ENCODE data around the gene IRF2BP2. TPM values are rescaled to one million over a fixed set of nuclear protein-coding genes. Genes with fewer than 3 reads are reported as not detected.

The IRF2BP2 gene
- total and polyA plus RNA-seq, 2 of the 13 experiments (the other 11 are each of a cell fraction or from before 2014, with no cell fraction given), result 140 to 147 TPM

DNA sequence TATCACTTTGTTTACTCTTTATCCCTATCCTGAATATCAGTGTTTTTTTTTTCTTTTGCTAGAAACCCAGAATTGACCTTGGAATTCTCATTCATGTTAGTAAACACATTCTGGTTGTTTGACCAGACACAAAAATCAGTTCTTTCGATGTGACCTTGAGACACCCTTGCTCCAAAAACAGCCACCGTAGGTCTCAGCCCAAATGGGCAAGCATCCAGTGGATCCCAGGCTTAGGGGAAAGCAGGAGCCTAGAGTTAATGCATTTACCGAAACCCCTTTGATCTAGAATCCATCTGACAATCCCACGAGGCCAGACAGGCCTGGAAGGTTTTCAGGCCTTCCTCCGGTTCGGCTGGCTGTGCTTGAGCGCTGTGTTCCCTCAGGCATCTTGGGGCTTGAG lies 47.6 kb downstream of the IRF2BP2 start (continued):
- TF ChIP-seq, protein P1, sequence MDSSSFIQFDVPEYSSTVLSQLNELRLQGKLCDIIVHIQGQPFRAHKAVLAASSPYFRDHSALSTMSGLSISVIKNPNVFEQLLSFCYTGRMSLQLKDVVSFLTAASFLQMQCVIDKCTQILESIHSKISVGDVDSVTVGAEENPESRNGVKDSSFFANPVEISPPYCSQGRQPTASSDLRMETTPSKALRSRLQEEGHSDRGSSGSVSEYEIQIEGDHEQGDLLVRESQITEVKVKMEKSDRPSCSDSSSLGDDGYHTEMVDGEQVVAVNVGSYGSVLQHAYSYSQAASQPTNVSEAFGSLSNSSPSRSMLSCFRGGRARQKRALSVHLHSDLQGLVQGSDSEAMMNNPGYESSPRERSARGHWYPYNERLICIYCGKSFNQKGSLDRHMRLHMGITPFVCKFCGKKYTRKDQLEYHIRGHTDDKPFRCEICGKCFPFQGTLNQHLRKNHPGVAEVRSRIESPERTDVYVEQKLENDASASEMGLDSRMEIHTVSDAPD (CRISPR knock-in tag; IDR thresholded peaks at IDR 0.05), result no peak
- TF ChIP-seq SIX4 (CRISPR knock-in tag; IDR thresholded peaks at IDR 0.05) (no peak), ZSCAN9 (CRISPR knock-in tag; IDR thresholded peaks at IDR 0.05; ENCODE audit: borderline replicate concordance) (no peak), ZNF138 (CRISPR knock-in tag; IDR thresholded peaks at IDR 0.05; ENCODE audit: low read depth) (no peak), GPN1 (CRISPR knock-in tag; IDR thresholded peaks at IDR 0.05; ENCODE audit: borderline replicate concordance) (no peak), AHR (CRISPR knock-in tag; IDR thresholded peaks at IDR 0.05) (no peak), PLRG1 (conservative IDR thresholded peaks at IDR 0.05) (no peak), HDAC1 (CRISPR knock-in tag; IDR thresholded peaks at IDR 0.05) (peak; percentile 44; the same call in 1 of the 2 replicates), ZNF333 (CRISPR knock-in tag; IDR thresholded peaks at IDR 0.05; ENCODE audit: borderline replicate concordance) (no peak), HDAC6 (IDR thresholded peaks at IDR 0.05; ENCODE audit: low read depth, low read length) (no peak), ZFP36 (IDR thresholded peaks at IDR 0.05; ENCODE audit: borderline replicate concordance, low read depth, low read length, partially characterized antibody) (no peak), CREM (IDR thresholded peaks at IDR 0.05) (peak; percentile 48; the same call in 1 of the 2 replicates), CREM (CRISPR knock-in tag; IDR thresholded peaks at IDR 0.05) (no peak), DNMT1 (CRISPR knock-in tag; IDR thresholded peaks at IDR 0.05) (no peak), ZNF580 (CRISPR knock-in tag; IDR thresholded peaks at IDR 0.05; ENCODE audit: borderline replicate concordance, low read depth) (0 out of 2 replicates have a peak, but pooled peaks have one; percentile 34), HOMEZ (CRISPR knock-in tag; IDR thresholded peaks at IDR 0.05; ENCODE audit: low read depth) (0 out of 2 replicates have a peak, but pooled peaks have one; percentile 33), YEATS4 (CRISPR knock-in tag; IDR thresholded peaks at IDR 0.05; ENCODE audit: borderline replicate concordance) (no peak)
- TF ChIP-seq, protein P2, sequence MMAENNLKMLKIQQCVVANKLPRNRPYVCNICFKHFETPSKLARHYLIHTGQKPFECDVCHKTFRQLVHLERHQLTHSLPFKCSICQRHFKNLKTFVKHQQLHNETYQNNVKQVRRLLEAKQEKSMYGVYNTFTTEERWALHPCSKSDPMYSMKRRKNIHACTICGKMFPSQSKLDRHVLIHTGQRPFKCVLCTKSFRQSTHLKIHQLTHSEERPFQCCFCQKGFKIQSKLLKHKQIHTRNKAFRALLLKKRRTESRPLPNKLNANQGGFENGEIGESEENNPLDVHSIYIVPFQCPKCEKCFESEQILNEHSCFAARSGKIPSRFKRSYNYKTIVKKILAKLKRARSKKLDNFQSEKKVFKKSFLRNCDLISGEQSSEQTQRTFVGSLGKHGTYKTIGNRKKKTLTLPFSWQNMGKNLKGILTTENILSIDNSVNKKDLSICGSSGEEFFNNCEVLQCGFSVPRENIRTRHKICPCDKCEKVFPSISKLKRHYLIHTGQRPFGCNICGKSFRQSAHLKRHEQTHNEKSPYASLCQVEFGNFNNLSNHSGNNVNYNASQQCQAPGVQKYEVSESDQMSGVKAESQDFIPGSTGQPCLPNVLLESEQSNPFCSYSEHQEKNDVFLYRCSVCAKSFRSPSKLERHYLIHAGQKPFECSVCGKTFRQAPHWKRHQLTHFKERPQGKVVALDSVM (CRISPR knock-in tag; IDR thresholded peaks at IDR 0.05), result no peak
- TF ChIP-seq, protein P3, sequence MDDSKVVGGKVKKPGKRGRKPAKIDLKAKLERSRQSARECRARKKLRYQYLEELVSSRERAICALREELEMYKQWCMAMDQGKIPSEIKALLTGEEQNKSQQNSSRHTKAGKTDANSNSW (CRISPR knock-in tag; IDR thresholded peaks at IDR 0.05; ENCODE audit: borderline replicate concordance), result no peak
- TF ChIP-seq, protein P4, sequence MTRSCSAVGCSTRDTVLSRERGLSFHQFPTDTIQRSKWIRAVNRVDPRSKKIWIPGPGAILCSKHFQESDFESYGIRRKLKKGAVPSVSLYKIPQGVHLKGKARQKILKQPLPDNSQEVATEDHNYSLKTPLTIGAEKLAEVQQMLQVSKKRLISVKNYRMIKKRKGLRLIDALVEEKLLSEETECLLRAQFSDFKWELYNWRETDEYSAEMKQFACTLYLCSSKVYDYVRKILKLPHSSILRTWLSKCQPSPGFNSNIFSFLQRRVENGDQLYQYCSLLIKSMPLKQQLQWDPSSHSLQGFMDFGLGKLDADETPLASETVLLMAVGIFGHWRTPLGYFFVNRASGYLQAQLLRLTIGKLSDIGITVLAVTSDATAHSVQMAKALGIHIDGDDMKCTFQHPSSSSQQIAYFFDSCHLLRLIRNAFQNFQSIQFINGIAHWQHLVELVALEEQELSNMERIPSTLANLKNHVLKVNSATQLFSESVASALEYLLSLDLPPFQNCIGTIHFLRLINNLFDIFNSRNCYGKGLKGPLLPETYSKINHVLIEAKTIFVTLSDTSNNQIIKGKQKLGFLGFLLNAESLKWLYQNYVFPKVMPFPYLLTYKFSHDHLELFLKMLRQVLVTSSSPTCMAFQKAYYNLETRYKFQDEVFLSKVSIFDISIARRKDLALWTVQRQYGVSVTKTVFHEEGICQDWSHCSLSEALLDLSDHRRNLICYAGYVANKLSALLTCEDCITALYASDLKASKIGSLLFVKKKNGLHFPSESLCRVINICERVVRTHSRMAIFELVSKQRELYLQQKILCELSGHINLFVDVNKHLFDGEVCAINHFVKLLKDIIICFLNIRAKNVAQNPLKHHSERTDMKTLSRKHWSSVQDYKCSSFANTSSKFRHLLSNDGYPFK (CRISPR knock-in tag; IDR thresholded peaks at IDR 0.05; ENCODE audit: borderline replicate concordance), result no peak

All from HepG2 (cell line).